ENCODE data around the gene SAV1. TPM values are rescaled to one million over a fixed set of nuclear protein-coding genes. Genes with fewer than 3 reads are reported as not detected.

Gene SAV1
- total and polyA plus RNA-seq, 2 of the 13 experiments (the other 11 are each of a cell fraction or from before 2014, with no cell fraction given): 7.3 to 8.2 TPM

GRCh38 chr14:50667996-50668825, at the start of gene SAV1 (continued):
- TF ChIP-seq HNF1B (CRISPR knock-in tag; IDR thresholded peaks at IDR 0.05) (no peak), SCMH1 (CRISPR knock-in tag; IDR thresholded peaks at IDR 0.05; ENCODE audit: borderline replicate concordance) (no peak), ZNF468 (CRISPR knock-in tag; IDR thresholded peaks at IDR 0.05) (no peak), GABPA (IDR thresholded peaks at IDR 0.05; ENCODE audit: low read depth, low read length) (no peak), GABPA (CRISPR knock-in tag; IDR thresholded peaks at IDR 0.05; ENCODE audit: low read depth) (no peak), HMG20B (CRISPR knock-in tag; conservative IDR thresholded peaks at IDR 0.05) (0 out of 2 replicates have a peak, but pooled peaks have one; percentile 11), TMF1 (CRISPR knock-in tag; IDR thresholded peaks at IDR 0.05; ENCODE audit: low read depth) (peak; percentile 61; the same call in 1 of the 2 replicates), MXD3 (CRISPR knock-in tag; IDR thresholded peaks at IDR 0.05) (peak; percentile 72; the same call in 1 of the 2 replicates), GRHL1 (CRISPR knock-in tag; conservative IDR thresholded peaks at IDR 0.05) (no peak), MAX (IDR thresholded peaks at IDR 0.05) (peak; percentile 64), IKZF4 (CRISPR knock-in tag; IDR thresholded peaks at IDR 0.05; ENCODE audit: borderline replicate concordance, low read depth, not compliant biosample characterization) (no peak), KLF16 (CRISPR knock-in tag; IDR thresholded peaks at IDR 0.05) (peak in 1 of 2 experiments; percentile 65; a peak in 1 of 4 replicates), CAMTA2 (CRISPR knock-in tag; IDR thresholded peaks at IDR 0.05; ENCODE audit: borderline replicate concordance) (peak; percentile 76; the same call in 1 of the 2 replicates), GTF3A (CRISPR knock-in tag; conservative IDR thresholded peaks at IDR 0.05) (0 out of 2 replicates have a peak, but pooled peaks have one; percentile 72), KLF13 (CRISPR knock-in tag; IDR thresholded peaks at IDR 0.05) (no peak), AGO1 (IDR thresholded peaks at IDR 0.05; ENCODE audit: low read depth, low read length, poor library complexity, severe bottlenecking) (no peak), ZNF337 (CRISPR knock-in tag; IDR thresholded peaks at IDR 0.05; ENCODE audit: borderline replicate concordance, low read depth) (peak; percentile 43; the same call in 1 of the 2 replicates), ZNF292 (CRISPR knock-in tag; IDR thresholded peaks at IDR 0.05; ENCODE audit: borderline replicate concordance, low read depth) (no peak), USF2 (IDR thresholded peaks at IDR 0.05; ENCODE audit: low read depth, low read length) (no peak), USF2 (CRISPR knock-in tag; IDR thresholded peaks at IDR 0.05; ENCODE audit: borderline replicate concordance) (no peak), ZNF343 (CRISPR knock-in tag; IDR thresholded peaks at IDR 0.05) (0 out of 2 replicates have a peak, but pooled peaks have one; percentile 18), ZIK1 (CRISPR knock-in tag; IDR thresholded peaks at IDR 0.05; ENCODE audit: borderline replicate concordance, low read depth) (peak; percentile 85; the same call in 1 of the 2 replicates)
